GM19397 (cell line): ENCODE measurements around the gene MAEL.
A peak's percentile ranks its signal among the peaks of the same experiment; 100 is the strongest.

Source experiments
- ATAC-seq: cut with Tn5 transposase; IDR thresholded peaks from one replicate; pipeline ENCODE4 v1.9.1; 2021; ENCODE audit warnings: mild to moderate bottlenecking, moderate library complexity; ENCODE audit not compliant: unreplicated experiment

Gene MAEL

DNA sequence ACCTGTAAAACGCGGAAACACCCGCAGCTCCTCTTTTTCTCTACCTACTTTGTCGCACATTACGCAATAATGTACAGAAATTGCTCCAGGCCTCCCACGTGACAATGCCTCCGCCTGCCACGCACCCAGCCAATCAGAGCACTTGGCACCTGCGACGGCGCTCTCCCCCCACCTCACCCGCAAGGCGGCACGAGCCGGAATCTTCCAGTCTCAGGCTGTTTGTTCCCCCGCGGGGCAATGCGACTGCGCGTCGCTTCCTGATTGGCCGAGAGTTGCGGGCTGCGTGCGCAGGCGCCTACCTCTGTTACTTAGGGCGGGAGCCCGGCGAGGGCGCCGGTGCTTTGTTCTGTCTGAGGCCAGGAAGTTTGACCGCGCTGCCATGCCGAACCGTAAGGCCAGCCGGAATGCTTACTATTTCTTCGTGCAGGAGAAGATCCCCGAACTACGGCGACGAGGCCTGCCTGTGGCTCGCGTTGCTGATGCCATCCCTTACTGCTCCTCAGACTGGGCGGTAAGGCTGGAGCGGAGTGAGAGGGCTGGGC, at the start of gene MAEL:
Gene MAEL, plus strand, starts transcription at position 307 of the 542 bp plus-strand sequence. Its CDS starts 73 bp downstream, at position 380.
- no peak for ATAC-seq

DNA sequence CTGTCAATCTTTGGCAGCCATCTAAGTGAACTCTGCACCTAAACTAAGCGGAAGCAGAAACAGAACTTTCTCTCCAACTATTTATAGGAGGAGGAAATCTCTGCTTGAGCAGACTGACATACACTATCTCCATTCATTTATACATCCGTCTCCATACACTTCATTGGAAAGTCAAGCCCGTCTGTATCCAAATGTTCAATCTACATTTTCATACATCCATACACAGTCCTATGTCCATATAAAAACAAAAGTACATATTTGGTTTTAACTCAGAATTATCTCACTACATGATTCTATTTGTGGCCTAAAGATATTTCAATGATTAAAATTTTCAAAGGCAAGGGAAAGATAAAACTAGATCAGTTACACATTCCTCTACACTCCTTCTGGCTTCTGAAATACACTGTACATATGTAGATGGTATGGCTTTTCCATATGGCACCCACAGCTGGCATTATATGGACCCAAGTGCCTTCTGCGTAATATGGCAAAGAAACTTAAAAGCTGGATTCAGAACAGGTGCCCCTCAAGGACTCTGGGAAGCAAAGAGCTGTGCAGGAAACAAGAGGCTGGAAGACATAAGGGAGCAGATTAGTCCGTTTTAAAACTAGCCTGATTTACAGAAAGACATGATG, 49.2 kb upstream of the MAEL start:
- ATAC-seq: no peak

GRCh38 chr1:166944186-166944967, 44.7 kb upstream of the MAEL start:
- ATAC-seq: peak; percentile 57

GRCh38 chr1:166947398-166948043, 41.6 kb upstream of the MAEL start:
- no peak for ATAC-seq

- no peak for ATAC-seq
Measured at GRCh38 chr1:166948856-166949350, 40.2 kb upstream of the MAEL start.

DNA sequence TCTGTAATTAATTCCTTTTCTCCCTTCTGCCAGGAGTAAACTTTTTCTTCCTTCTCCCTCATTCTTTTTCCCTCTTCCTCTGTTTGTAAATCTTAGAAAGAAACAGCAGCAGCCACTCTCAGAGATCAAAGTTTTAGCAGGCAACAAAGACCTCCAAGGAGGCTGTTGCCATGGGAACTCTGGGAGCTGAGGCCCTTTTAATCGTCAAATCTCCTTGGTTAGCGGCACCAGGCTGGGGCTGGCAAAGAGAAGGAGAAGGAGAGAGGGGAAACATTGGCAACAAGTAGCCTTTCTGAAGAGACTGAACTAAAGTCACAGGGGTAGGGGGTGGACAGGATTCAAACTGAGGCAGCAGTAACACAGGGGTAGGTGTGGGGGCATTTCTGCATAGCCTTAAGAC, 38.9 kb upstream of the MAEL start:
- ATAC-seq: no peak

- ATAC-seq: no peak
Measured at GRCh38 chr1:166951050-166951449, 38.0 kb upstream of the MAEL start.

- no peak for ATAC-seq
Measured at GRCh38 chr1:166952002-166952746, 36.9 kb upstream of the MAEL start.

- ATAC-seq: no peak
Measured at GRCh38 chr1:166953491-166953890, 35.6 kb upstream of the MAEL start.

DNA sequence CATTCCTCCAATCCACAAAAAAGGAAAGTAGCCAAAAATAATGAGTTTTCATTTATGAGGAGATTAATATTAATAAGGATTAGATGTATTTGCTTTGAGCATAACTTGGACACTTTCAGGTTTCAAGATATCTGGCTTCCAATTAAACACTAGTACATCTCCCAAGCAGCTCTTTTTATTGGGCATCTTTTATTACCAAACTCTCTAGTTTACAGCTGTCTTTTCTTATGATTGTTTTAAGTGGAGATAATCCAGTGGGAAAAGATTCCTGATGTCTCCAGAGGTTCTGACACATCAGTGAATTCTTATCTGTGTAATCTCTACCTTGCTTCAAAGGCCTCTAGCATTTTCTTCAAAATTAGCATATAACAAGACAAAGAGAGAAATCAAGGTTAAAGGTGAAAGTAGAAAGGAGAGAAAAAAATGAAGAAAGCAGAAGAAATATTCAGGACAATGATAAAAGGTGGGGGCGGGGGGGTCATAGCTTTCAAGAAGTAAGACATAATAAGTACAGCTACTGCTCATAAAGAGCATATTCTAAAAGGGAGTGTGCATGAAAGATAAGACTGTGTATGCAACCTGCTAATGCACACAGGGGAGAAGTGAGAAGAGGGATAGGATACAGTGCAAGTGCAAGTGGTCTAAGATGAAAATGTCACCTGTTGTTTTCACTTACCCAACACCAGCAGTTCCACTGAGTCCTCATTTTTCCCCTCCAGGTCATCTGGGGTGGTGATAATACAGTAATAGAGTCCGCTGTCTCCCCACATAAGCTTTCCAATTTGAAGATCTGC, 32.8 kb upstream of the MAEL start:
- no peak for ATAC-seq

DNA sequence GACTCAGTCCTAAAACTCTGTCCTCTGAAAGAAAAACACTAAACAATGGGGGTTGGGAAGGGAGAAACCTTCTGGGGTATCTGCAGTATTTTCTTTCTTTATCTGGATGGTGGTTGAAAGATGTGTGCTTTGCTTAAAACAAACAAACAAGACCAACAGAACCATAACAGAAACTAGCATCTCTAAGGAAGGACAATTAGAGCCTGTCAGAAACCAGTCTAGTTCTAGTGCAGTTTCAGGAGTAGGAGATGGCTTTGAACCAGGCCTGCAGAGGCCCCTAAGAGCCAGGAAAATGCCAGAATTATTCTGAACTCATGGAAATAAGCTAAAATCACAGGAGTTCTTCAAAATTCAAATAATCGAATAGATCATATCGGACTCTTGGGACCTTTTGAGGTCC, 32.2 kb upstream of the MAEL start:
- ATAC-seq: no peak

DNA sequence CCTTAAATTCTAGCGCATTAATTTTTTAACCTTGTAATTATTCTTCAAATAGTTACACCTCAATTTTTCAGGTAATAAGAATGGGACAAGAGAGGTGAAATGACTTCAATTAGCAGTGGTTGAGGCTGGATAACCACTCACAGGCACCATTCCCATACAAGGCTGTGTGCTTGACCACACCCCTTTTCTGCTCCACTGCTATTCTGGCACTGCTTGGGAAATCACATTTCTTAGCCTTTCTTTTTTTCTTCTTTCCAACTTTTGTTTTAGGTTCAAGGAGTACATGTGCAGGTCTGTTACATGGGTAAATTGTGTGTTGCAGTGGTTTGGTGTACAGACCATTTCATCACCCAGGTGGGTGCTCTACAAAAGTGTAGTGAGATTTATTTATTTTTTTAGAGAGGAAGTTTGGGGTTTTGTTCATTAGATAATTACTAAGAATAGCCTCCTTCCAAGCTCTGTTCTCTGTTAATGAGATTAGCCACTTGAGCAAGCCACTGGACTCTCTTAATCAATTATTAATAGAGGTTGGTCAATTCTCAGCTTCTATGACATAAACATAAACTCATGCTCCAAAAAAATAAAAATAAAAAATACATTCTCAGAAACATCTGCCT, 28.1 kb upstream of the MAEL start:
- ATAC-seq: peak; percentile 46

GRCh38 chr1:166969074-166969677, 19.9 kb upstream of the MAEL start:
- peak; percentile 89 for ATAC-seq

DNA sequence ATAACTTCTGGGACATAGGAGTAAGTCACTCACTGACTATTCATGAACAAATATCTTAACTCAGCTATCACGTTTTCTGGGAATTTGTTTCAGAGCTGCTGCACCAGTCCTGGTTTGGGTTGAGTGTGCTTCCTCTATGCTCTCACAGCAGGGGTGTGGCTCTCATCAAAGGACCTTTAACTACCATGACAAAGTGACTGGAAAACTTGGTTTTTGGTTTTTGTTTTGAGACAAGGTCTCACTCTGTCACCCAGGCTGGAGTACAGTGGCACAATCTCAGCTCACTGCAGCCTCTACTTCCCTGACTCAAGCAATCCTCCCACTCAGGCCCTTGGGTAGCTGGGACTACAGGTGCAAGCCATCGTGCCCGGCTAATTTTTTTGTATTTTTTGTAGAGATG, 17.8 kb upstream of the MAEL start:
- ATAC-seq: no peak

DNA sequence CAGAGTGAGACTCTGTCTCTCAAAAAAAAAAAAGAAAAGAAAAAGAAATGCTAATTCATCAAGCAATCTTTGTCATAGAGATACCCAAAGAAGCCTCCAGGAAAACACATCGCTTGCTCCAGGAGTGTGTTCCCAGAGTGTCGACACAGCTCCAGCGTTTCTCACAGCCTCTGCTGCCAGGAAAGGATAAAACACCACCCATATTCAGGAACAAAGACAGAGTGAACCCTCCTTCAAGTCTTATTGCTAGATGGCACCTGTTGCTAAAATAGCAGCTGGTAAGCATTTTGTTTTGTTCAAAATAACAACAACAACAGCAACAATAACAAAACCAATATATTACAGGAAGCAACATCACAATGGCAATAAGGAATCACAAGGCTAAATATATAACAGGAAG, 16.9 kb upstream of the MAEL start:
- ATAC-seq: no peak

- ATAC-seq: no peak
Measured at GRCh38 chr1:166972826-166973225, 16.3 kb upstream of the MAEL start.

- ATAC-seq: no peak
Measured at GRCh38 chr1:166974647-166975345, 14.3 kb upstream of the MAEL start.

DNA sequence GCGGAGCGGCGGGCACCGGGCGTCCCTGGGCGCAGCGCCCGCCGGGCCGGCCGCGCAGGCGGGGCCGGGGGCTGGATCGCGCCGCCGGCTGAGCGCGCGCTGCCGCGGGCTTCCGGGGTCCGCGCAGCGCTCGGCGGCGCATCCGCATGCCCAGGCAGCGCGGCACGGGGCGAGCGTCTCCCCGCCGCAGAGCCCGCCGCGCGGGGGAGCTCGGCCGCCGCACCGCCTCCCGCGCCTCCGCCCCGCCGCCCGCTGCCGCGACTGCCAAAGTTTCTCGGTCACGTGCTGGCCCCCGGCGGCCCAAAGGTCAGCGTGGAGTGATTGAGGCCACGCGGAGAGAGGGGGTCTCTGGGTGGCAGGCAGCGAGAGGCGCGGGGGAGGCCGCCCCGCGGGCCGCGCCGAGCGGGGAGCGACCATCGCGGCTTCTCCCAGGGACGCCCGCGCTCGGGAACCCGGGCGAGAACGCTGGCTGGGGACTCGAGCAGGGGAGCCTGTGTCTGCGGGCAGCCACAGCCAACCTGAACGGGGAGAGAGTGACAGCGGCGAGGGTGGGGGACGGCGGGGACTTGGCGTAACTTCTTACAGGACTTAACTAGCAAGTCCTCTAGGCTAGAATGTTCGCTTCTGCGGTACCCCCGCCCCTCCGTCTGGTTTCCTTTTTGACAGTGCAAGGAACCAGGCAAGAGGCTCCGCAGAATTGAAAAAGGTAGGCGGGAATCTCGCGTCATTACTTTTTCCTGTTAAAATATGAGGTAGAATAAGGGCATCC, 13.5 kb upstream of the MAEL start, which contains the start of gene ILDR2:
Gene ILDR2, minus strand, starts transcription at position 180 of the 769 bp plus-strand sequence. CDS start 272 bp downstream, outside the sequence.
- peak; percentile 72 for ATAC-seq
